ENCODE measurements around the gene UNC119.

DNA sequence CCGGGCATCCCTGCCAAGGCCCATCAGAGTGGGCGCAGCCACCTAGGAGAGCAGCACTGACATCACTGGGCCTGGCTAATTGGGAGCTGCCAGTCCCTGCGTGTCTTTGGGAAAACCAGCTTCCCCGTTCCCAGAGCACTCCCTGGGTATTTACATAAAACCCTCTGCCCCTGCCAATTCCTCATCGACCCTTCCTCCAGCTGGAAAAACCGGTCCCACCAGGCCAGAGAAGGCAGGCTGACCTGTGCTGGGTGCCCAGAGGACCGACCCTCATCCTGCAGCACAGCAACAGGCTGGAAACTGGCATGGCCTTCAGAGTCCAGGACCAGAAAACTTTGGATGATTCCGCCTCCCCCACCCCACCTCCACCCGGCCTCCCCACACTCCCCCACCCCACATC is 54.5 kb downstream of the UNC119 start:
- TF ChIP-seq POLR2A (IDR thresholded peaks at IDR 0.05), result no peak
- TF ChIP-seq, protein P1, sequence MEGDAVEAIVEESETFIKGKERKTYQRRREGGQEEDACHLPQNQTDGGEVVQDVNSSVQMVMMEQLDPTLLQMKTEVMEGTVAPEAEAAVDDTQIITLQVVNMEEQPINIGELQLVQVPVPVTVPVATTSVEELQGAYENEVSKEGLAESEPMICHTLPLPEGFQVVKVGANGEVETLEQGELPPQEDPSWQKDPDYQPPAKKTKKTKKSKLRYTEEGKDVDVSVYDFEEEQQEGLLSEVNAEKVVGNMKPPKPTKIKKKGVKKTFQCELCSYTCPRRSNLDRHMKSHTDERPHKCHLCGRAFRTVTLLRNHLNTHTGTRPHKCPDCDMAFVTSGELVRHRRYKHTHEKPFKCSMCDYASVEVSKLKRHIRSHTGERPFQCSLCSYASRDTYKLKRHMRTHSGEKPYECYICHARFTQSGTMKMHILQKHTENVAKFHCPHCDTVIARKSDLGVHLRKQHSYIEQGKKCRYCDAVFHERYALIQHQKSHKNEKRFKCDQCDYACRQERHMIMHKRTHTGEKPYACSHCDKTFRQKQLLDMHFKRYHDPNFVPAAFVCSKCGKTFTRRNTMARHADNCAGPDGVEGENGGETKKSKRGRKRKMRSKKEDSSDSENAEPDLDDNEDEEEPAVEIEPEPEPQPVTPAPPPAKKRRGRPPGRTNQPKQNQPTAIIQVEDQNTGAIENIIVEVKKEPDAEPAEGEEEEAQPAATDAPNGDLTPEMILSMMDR (IDR thresholded peaks at IDR 0.05), result no peak
